RWPE2 (cell line): ENCODE data around the gene GSN.

Experiments used
- ATAC-seq: fragments of 200-7000 bp; cut with Tn5 transposase; 3 replicates; pipeline ENCODE4 v1.9.1; 2021; ENCODE audit warnings: low read depth
- DNase-seq: peaks from one replicate; pipeline ENCODE4 v3.0.0-alpha.2; 2020; ENCODE audit warnings: low spot score
- H3K27ac ChIP-seq: fragments of 450-650 bp; 2 replicates; pipeline ENCODE4 v1.5.1; 2017; ENCODE audit warnings: mild to moderate bottlenecking; ENCODE audit not compliant: poor library complexity, severe bottlenecking
- H3K27me3 ChIP-seq: fragments of 250-450 bp; sonication (Bioruptor Pico); 2 replicates; pipeline ENCODE4 v1.5.1; 2021; ENCODE audit warnings: mild to moderate bottlenecking, moderate library complexity; ENCODE audit not compliant: insufficient read depth, poor library complexity, severe bottlenecking
- H3K36me3 ChIP-seq: fragments of 250-450 bp; sonication (Bioruptor Pico); 2 replicates; pipeline ENCODE4 v1.5.1; 2020; ENCODE audit warnings: low read depth, mild to moderate bottlenecking, moderate library complexity
- H3K4me1 ChIP-seq: fragments of 250-450 bp; sonication (Bioruptor Pico); 2 replicates; pipeline ENCODE4 v1.5.1; 2021; ENCODE audit warnings: mild to moderate bottlenecking, moderate library complexity; ENCODE audit not compliant: insufficient read depth, poor library complexity, severe bottlenecking
- H3K4me3 ChIP-seq: fragments of 250-450 bp; sonication (Bioruptor Pico); 2 replicates; pipeline ENCODE4 v1.5.1; 2021; ENCODE audit warnings: mild to moderate bottlenecking, moderate library complexity; ENCODE audit not compliant: severe bottlenecking
- H3K9me3 ChIP-seq: fragments of 250-450 bp; sonication (Bioruptor Pico); 2 replicates; pipeline ENCODE4 v1.5.1; 2021; ENCODE audit warnings: mild to moderate bottlenecking, moderate library complexity; ENCODE audit not compliant: severe bottlenecking
- CTCF ChIP-seq: fragments of 450-650 bp; IDR thresholded peaks from one replicate; pipeline ENCODE4 v1.5.1; 2017; ENCODE audit warnings: mild to moderate bottlenecking, moderate library complexity; ENCODE audit not compliant: poor library complexity, severe bottlenecking

Gene GSN

GRCh38 chr9:121322037-121322736 lies 54.2 kb downstream of the GSN start:
- Histone ChIP-seq H3K4me1 (peaks cover 9% of the 10 kb centered on the region), H3K27ac (peak overlapping the region; percentile 63), H3K27me3 (no peaks in the 10 kb centered on the region), H3K9me3 (no peaks in the 10 kb centered on the region), H3K36me3 (peaks cover 75% of the 10 kb centered on the region), H3K4me3 (no peak overlapping the region)
- DNase-seq: no peak
- TF ChIP-seq CTCF: no peak
- ATAC-seq: peak; percentile 66

GRCh38 chr9:121322737-121323448 lies 54.9 kb downstream of the GSN start:
- Histone ChIP-seq H3K36me3 (peaks cover 73% of the 10 kb centered on the region), H3K27me3 (no peaks in the 10 kb centered on the region), H3K9me3 (no peaks in the 10 kb centered on the region), H3K27ac (peak overlapping the region; percentile 63), H3K4me1 (peaks cover 9% of the 10 kb centered on the region), H3K4me3 (no peak overlapping the region)
- no peak for ATAC-seq
- no peak for DNase-seq
- TF ChIP-seq CTCF: no peak

GRCh38 chr9:121323449-121324151 lies 55.6 kb downstream of the GSN start:
- H3K27me3 ChIP-seq: no peaks in the 10 kb centered on the region
- DNase-seq: no peak
- H3K4me1 ChIP-seq: peaks cover 9% of the 10 kb centered on the region
- H3K27ac ChIP-seq: peak overlapping the region; percentile 63
- TF ChIP-seq CTCF: no peak
- no peak for ATAC-seq
- H3K9me3 ChIP-seq: no peaks in the 10 kb centered on the region
- no peak overlapping the region for H3K4me3 ChIP-seq
- H3K36me3 ChIP-seq: peaks cover 78% of the 10 kb centered on the region

- TF ChIP-seq CTCF: no peak
- peaks cover 85% of the 10 kb centered on the region for H3K36me3 ChIP-seq
- DNase-seq (no peak), ATAC-seq (no peak)
- peaks cover 9% of the 10 kb centered on the region for H3K4me1 ChIP-seq
- no peaks in the 10 kb centered on the region for H3K27me3 ChIP-seq
- no peak overlapping the region for H3K27ac ChIP-seq
- no peak overlapping the region for H3K4me3 ChIP-seq
- H3K9me3 ChIP-seq: no peaks in the 10 kb centered on the region
These were observed 56.4 kb downstream of the GSN start for GRCh38 chr9:121324316-121324715.
